Loucy (cell line): ENCODE data around the gene LGALS7B.
"Not testable (repeated sequence)": the region's sequence is repeated elsewhere in the genome, so short reads cannot be mapped to it uniquely, and the experiment has no call there.

Source experiments
- H2AFZ ChIP-seq: fragments of 200-600 bp; sonication (generic); 2 replicates; pipeline ENCODE4 v1.6.0; 2016; ENCODE audit warnings: antibody characterized with exemption, mild to moderate bottlenecking, low read length, moderate library complexity
- H3F3A ChIP-seq: fragments of 200-600 bp; 2 replicates; pipeline ENCODE4 v1.6.0; 2016; ENCODE audit warnings: antibody characterized with exemption, low read depth, mild to moderate bottlenecking
- H3K27me3 ChIP-seq: fragments of 200-600 bp; sonication (generic); 2 replicates; pipeline ENCODE4 v1.6.1; 2014; ENCODE audit warnings: low read length, mild to moderate bottlenecking; ENCODE audit not compliant: insufficient read depth, poor library complexity, severe bottlenecking
- H3K36me3 ChIP-seq: fragments of 200-600 bp; sonication (generic); 2 replicates; pipeline ENCODE4 v1.6.1; 2016; ENCODE audit warnings: low read length; ENCODE audit not compliant: insufficient read depth
- H3K4me1 ChIP-seq: fragments of 200-600 bp; sonication (generic); 2 replicates; pipeline ENCODE4 v1.5.1; 2014; ENCODE audit warnings: low read length, mild to moderate bottlenecking; ENCODE audit not compliant: insufficient read depth, poor library complexity, severe bottlenecking
- H3K4me2 ChIP-seq: fragments of 200-600 bp; sonication (generic); 2 replicates; pipeline ENCODE4 v1.6.0; 2014; ENCODE audit warnings: antibody characterized with exemption, low read length, low read depth, mild to moderate bottlenecking; ENCODE audit not compliant: poor library complexity, severe bottlenecking
- H3K4me3 ChIP-seq: fragments of 200-600 bp; sonication (generic); 2 replicates; pipeline ENCODE4 v1.5.1; 2014; ENCODE audit warnings: low read length, mild to moderate bottlenecking, mixed read lengths; ENCODE audit not compliant: poor library complexity, severe bottlenecking
- H3K79me2 ChIP-seq: fragments of 200-600 bp; sonication (generic); 2 replicates; pipeline ENCODE4 v1.6.1; 2014; ENCODE audit warnings: low read length; ENCODE audit not compliant: insufficient read depth
- H3K9ac ChIP-seq: fragments of 200-600 bp; sonication (generic); 2 replicates; pipeline ENCODE4 v1.6.0; 2014; ENCODE audit warnings: mild to moderate bottlenecking, low read depth, low read length, moderate library complexity; ENCODE audit not compliant: poor library complexity, severe bottlenecking
- H3K9me2 ChIP-seq: fragments of 200-600 bp; sonication (generic); replicated peaks from 2 replicates; pipeline ENCODE4 v1.6.1; 2016; ENCODE audit warnings: low read depth, low read length, mixed read lengths
- H3K9me3 ChIP-seq: fragments of 200-600 bp; sonication (generic); 2 replicates; pipeline ENCODE4 v1.6.1; 2014; ENCODE audit warnings: mild to moderate bottlenecking, antibody characterized with exemption, low read length, low read depth; ENCODE audit not compliant: insufficient read depth
- H4K20me1 ChIP-seq: fragments of 200-600 bp; sonication (generic); 2 replicates; pipeline ENCODE4 v1.6.0; 2014; ENCODE audit warnings: antibody characterized with exemption, low read length, mild to moderate bottlenecking; ENCODE audit not compliant: insufficient read depth, poor library complexity, severe bottlenecking
- EZH2phosphoT487 ChIP-seq: fragments of 200-600 bp; IDR thresholded peaks from 2 replicates; pipeline ENCODE4 v1.6.1; 2018; ENCODE audit warnings: antibody characterized with exemption, mild to moderate bottlenecking, moderate library complexity, borderline replicate concordance
- TF ChIP-seq, protein P1 (sequence below): fragments of 200-600 bp; sonication (generic); conservative IDR thresholded peaks from 2 replicates; pipeline ENCODE4 v1.5.1; 2014; ENCODE audit warnings: mild to moderate bottlenecking, antibody characterized with exemption, low read length

LGALS7B gene

DNA sequence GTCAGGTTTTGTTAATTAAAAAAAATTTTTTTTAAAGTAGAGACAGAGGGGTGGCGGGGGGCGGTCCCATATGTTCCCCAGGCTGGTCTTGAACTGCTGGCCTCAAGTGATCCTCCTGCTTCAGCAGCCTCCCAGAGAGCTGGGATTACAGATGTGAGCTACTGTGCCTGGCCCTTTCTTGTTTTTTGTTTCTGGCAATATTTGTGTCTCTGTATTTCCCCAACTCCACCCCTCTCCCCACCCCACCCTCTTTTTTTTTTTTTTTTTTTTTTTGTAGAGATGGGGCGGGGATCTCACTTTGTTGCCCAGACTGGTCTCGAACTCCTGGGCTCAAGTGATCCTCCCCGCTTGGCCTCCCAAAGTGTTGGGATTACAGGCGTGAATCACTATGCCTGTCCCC is 44.1 kb upstream of the LGALS7B start:
- Histone ChIP-seq H3K27me3 (no peaks in the 10 kb centered on the region), H2AFZ (no peak overlapping the region), H3K4me2 (no peak overlapping the region), H3K4me1 (no peaks in the 10 kb centered on the region), H3K9ac (no peak overlapping the region), H3K4me3 (no peak overlapping the region), H3K36me3 (no peaks in the 10 kb centered on the region), H3F3A (no peaks in the 10 kb centered on the region), H3K9me3 (no peaks in the 10 kb centered on the region), H3K9me2 (no peaks in the 10 kb centered on the region), H3K79me2 (no peaks in the 10 kb centered on the region), H4K20me1 (no peaks in the 10 kb centered on the region)
- no peak for TF ChIP-seq EZH2phosphoT487
- TF ChIP-seq, protein P1, sequence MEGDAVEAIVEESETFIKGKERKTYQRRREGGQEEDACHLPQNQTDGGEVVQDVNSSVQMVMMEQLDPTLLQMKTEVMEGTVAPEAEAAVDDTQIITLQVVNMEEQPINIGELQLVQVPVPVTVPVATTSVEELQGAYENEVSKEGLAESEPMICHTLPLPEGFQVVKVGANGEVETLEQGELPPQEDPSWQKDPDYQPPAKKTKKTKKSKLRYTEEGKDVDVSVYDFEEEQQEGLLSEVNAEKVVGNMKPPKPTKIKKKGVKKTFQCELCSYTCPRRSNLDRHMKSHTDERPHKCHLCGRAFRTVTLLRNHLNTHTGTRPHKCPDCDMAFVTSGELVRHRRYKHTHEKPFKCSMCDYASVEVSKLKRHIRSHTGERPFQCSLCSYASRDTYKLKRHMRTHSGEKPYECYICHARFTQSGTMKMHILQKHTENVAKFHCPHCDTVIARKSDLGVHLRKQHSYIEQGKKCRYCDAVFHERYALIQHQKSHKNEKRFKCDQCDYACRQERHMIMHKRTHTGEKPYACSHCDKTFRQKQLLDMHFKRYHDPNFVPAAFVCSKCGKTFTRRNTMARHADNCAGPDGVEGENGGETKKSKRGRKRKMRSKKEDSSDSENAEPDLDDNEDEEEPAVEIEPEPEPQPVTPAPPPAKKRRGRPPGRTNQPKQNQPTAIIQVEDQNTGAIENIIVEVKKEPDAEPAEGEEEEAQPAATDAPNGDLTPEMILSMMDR: no peak

DNA sequence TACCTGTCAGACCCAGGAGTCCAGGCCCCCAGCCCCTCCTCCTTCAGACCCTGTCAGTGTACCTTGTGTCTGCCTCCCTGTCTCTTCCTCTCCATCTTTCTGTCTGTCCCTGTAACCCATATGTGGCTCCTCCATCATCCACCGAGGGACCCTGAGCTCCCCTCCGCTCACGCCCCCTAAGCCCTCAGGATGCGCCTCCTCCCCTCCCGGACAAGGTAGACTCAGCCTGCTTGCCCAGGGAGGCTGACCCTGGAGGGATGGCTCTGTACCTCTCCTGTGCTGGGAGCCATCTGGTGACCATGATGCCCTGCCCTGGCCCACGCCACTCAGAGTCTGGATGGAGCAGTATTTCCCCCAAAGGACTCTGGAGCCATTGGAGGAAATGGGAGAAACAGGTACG is 43.7 kb upstream of the LGALS7B start:
- H3K4me2 ChIP-seq: no peak overlapping the region
- H3K9me2 ChIP-seq: no peaks in the 10 kb centered on the region
- H3K36me3 ChIP-seq: no peaks in the 10 kb centered on the region
- H3K79me2 ChIP-seq: no peaks in the 10 kb centered on the region
- no peak overlapping the region for H3K4me3 ChIP-seq
- H3K27me3 ChIP-seq: no peaks in the 10 kb centered on the region
- no peaks in the 10 kb centered on the region for H3F3A ChIP-seq
- no peaks in the 10 kb centered on the region for H3K4me1 ChIP-seq
- H3K9me3 ChIP-seq: no peaks in the 10 kb centered on the region
- H3K9ac ChIP-seq: no peak overlapping the region
- TF ChIP-seq, protein P1: no peak
- no peak for TF ChIP-seq EZH2phosphoT487
- H2AFZ ChIP-seq: no peak overlapping the region
- H4K20me1 ChIP-seq: no peaks in the 10 kb centered on the region

DNA sequence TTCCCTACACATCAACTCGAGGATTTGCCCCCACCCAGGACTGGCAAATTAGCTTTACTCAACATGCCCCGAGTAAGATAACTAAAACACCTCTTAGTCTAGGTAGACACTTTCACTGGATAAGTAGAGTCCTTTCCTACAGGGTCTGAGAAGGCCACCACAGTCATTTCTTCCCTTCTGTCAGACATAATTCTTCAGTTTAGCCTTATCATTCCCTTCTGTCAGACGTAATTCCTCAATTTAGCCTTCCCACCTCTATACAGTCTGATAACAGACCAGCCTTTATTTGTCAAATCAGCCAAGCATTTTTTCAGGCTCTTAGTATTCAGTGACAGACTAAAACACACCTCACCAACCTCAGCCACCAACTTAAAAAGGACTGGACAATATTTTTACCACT is 35.2 kb upstream of the LGALS7B start:
- not testable (repeated sequence) for H3K4me3 ChIP-seq, H2AFZ ChIP-seq, H3K9ac ChIP-seq, H3K4me2 ChIP-seq, H3K36me3 ChIP-seq, H4K20me1 ChIP-seq, H3K79me2 ChIP-seq, H3K27me3 ChIP-seq, H3F3A ChIP-seq, H3K9me2 ChIP-seq, H3K9me3 ChIP-seq, H3K4me1 ChIP-seq

DNA sequence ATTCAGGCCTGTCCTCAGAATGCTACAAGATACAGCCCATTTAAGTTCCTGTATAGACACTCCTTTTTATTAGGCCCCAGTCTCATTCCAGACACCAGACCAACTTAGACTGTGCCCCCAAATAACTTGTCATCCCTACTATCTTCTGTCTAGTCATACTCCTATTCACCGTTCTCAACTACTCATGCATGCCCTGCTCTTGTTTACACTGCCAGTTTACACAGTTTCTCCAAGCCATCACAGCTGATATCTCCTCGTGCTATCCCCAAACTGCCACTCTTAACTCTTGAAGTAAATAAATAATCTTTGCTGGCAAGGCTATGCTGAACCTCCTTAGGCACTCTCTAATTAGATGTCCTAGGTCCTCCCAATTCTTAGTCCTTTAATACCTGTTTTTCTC is 34.8 kb upstream of the LGALS7B start:
- H4K20me1 ChIP-seq, H3K9me3 ChIP-seq, H3K4me2 ChIP-seq, H2AFZ ChIP-seq, H3K27me3 ChIP-seq, H3K9ac ChIP-seq, H3K36me3 ChIP-seq, H3K4me3 ChIP-seq, H3K9me2 ChIP-seq, H3K79me2 ChIP-seq, H3F3A ChIP-seq, H3K4me1 ChIP-seq: not testable (repeated sequence)
